Immature natural killer cell (primary cell): ENCODE data around the gene GALNS. TPM values are rescaled to one million over a fixed set of nuclear protein-coding genes. Genes with fewer than 3 reads are reported as not detected.
A peak's percentile ranks its signal among the peaks of the same experiment; 100 is the strongest.

Source experiments
- DNase-seq, 3 donors: peaks; one replicate each; pipeline ENCODE4 v3.0.0; 2022; ENCODE audit warnings: mixed read lengths in 1 of 3
- H3K27ac Mint-ChIP-seq, 6 donors: one replicate each; pipeline ENCODE4 v1.8.0; 2020; ENCODE audit warnings: mixed read lengths in 6 of 6, mild to moderate bottlenecking in 5 of 6, inconsistent platforms in 4 of 6, moderate library complexity in 3 of 6
- H3K27me3 Mint-ChIP-seq, 3 donors: one replicate each; pipeline ENCODE4 v1.8.0; 2020 to 2021; ENCODE audit warnings: low read depth in 3 of 3, mild to moderate bottlenecking in 3 of 3, mixed read lengths in 3 of 3, moderate library complexity in 3 of 3, inconsistent platforms in 1 of 3
- H3K36me3 Mint-ChIP-seq, 3 donors: one replicate each; pipeline ENCODE4 v1.8.0; 2020; ENCODE audit warnings: mixed read lengths in 3 of 3, inconsistent platforms in 2 of 3, mild to moderate bottlenecking in 2 of 3
- H3K4me1 Mint-ChIP-seq, 2 donors: one replicate each; pipeline ENCODE4 v1.8.0; 2020; ENCODE audit warnings: inconsistent platforms in 2 of 2, mild to moderate bottlenecking in 2 of 2, mixed read lengths in 2 of 2, moderate library complexity in 1 of 2
- H3K4me3 Mint-ChIP-seq, 5 donors: one replicate each; pipeline ENCODE4 v1.8.0; 2020; ENCODE audit warnings: mild to moderate bottlenecking in 5 of 5, mixed read lengths in 5 of 5, inconsistent platforms in 3 of 5, moderate library complexity in 3 of 5
- H3K9me3 Mint-ChIP-seq, 6 donors: one replicate each; pipeline ENCODE4 v1.8.0; 2020; ENCODE audit warnings: mild to moderate bottlenecking in 6 of 6, mixed read lengths in 6 of 6, inconsistent platforms in 4 of 6, moderate library complexity in 3 of 6
- polyA plus RNA-seq, 3 donors: library from polyadenylated mRNA; unstranded; fragments of 300-500 nt; fragmentation: Illumina TruSeq; gene quantifications; one replicate each; pipeline ENCODE4 v1.2.3, GENCODE V29; 2021

GALNS gene
- polyA plus RNA-seq, 3 donors from 2014 or later: 10.4 to 15.4 (median 10.9) TPM

DNA sequence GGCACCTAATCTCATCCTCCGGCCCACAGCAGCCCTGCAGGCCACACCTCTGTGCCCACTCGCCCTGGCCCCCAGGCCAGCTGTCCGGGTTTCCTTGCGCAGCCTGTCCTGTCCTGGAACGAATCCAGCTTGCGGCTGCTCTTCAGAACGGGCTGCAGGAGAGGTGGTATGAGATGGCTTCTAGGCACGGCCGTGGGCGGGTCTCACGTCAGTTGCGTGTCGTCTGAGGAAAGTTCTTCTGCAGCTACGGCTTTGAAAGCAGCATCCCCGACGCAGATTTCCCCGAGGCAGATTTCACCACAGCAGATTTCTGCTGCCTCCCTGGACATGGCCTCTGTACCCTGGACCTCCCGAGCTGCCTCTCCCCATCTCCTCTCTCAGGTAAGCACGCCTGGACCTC, 18.2 kb downstream of the GALNS start:
- Mint-ChIP-seq H3K9me3 (no peaks in the 10 kb centered on the region), H3K27ac (no peak overlapping the region), H3K36me3 (peaks cover 0 to 7% (median 0%) of the 10 kb centered on the region in 3 donors), H3K4me1 (no peaks in the 10 kb centered on the region), H3K4me3 (no peak overlapping the region), H3K27me3 (peaks cover 0 to 3% (median 0%) of the 10 kb centered on the region in 3 donors)
- DNase-seq: no peak

DNA sequence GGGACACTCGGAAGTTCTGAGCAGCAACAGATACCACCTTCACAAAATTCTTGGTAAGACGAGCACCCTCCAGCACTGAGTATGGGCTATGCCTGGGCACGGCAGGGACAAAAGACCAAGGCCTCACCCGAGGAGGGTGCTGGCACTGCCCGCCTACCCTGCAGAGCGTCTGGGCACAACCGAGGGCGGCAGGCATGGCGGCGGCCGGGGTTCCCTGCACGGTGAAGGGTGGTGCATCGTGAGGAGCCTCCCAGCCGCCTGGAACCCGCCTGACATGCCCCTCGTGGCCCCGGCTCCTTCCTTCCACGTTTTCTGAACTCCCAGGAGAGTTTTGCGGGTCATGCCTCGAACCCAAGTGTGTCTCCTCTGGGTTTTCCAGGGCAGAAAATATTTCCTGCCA, 18.9 kb downstream of the GALNS start:
- H3K36me3 Mint-ChIP-seq: peaks cover 0 to 3% (median 0%) of the 10 kb centered on the region in 3 donors
- no peaks in the 10 kb centered on the region for H3K4me1 Mint-ChIP-seq
- H3K27me3 Mint-ChIP-seq: peaks cover 0 to 3% (median 0%) of the 10 kb centered on the region in 3 donors
- no peak overlapping the region for H3K27ac Mint-ChIP-seq
- H3K9me3 Mint-ChIP-seq: no peaks in the 10 kb centered on the region
- DNase-seq: no peak
- H3K4me3 Mint-ChIP-seq: no peak overlapping the region

DNA sequence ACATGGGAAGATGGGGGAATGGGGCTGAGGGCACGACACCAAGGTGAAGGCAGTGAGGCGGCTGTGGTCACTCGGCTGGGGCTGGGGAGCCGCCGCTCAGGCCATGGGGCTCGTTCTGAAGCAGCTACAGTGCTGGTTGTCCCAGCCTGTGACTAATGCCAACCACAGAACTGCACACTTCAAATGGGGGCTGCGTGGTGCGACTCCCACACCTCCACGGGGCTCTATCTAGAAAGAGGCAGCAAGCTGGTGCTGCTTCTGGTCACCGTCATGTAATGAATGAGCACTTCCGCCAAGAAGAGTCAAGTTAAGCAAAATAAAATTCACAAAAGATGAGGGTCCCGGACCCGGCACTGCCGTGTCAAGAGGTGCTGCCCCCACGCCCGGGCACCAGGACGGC, 20.0 kb downstream of the GALNS start:
- Mint-ChIP-seq H3K36me3 (peaks cover 0 to 3% (median 0%) of the 10 kb centered on the region in 3 donors), H3K27me3 (peaks cover 0 to 3% (median 0%) of the 10 kb centered on the region in 3 donors), H3K4me3 (no peak overlapping the region), H3K4me1 (no peaks in the 10 kb centered on the region), H3K9me3 (no peaks in the 10 kb centered on the region), H3K27ac (no peak overlapping the region)
- DNase-seq: no peak

DNA sequence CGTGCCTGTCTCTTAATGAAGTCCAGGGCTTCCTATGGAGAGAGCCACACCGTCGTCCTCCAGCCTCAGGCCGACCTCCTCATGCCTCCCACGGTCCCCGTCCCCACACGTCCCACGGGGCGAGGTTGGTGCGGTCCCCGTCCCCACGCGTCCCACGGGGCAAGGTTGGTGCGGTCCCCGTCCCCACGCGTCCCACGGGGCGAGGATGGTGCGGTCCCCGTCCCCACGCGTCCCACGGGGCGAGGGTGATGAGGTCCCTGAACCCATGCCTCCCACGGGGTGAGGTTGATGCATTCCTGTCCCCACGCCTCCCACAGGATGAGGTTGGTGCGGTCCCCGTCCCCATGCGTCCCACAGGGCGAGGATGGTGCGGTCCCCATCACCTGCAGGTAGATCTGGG, 20.9 kb downstream of the GALNS start:
- peaks cover 0 to 3% (median 0%) of the 10 kb centered on the region in 3 donors for H3K27me3 Mint-ChIP-seq
- no peaks in the 10 kb centered on the region for H3K9me3 Mint-ChIP-seq
- peaks cover 0 to 3% (median 0%) of the 10 kb centered on the region in 3 donors for H3K36me3 Mint-ChIP-seq
- DNase-seq: no peak
- no peak overlapping the region for H3K4me3 Mint-ChIP-seq
- no peak overlapping the region for H3K27ac Mint-ChIP-seq
- H3K4me1 Mint-ChIP-seq: no peaks in the 10 kb centered on the region

DNA sequence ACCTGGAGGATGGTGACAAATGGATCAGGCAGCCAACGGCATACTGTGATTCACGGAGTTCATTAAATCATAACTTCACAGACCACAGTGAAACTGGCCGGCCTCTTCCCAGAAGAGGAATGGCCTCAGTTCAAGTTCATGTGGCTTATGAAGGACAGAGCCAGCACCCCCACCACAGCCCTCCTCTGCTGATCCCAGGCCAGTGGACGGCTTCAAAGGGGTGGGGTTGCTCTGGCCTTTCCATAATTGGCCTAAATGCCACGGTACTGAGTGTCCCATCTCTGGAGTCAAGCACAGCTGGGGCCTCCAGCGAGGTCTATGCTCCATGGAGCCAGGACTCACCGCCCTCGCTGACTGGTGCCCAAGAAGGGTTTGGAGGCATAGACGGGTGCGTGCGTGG, 21.4 kb downstream of the GALNS start:
- peaks cover 0 to 3% (median 0%) of the 10 kb centered on the region in 3 donors for H3K36me3 Mint-ChIP-seq
- H3K4me1 Mint-ChIP-seq: no peaks in the 10 kb centered on the region
- no peak overlapping the region for H3K4me3 Mint-ChIP-seq
- H3K27ac Mint-ChIP-seq: no peak overlapping the region
- H3K27me3 Mint-ChIP-seq: peaks cover 0 to 3% (median 0%) of the 10 kb centered on the region in 3 donors
- no peaks in the 10 kb centered on the region for H3K9me3 Mint-ChIP-seq
- no peak for DNase-seq

DNA sequence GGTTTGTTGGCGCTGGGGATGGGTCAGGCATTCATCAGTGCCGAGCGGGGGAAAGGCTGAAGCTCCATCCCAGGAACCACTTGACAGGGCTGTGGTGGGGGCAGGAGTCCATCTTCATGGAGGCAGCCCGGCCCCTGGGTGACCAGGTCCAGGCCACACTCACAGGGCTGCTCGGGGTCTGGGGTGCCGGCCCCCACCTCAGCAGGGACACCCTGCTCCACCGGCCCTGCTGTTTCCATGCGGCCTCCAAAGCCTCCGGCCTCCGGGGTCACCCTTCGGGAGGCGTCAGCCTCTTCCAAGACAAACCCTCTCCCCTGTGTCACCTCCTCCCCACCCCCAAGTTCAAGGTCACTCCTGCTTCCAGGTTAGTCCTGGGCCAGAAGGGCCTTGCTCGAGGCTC, 22.1 kb downstream of the GALNS start:
- peaks cover 0 to 3% (median 0%) of the 10 kb centered on the region in 3 donors for H3K27me3 Mint-ChIP-seq
- peaks cover 0 to 3% (median 0%) of the 10 kb centered on the region in 3 donors for H3K36me3 Mint-ChIP-seq
- H3K4me3 Mint-ChIP-seq: no peak overlapping the region
- DNase-seq: no peak
- H3K4me1 Mint-ChIP-seq: no peaks in the 10 kb centered on the region
- H3K27ac Mint-ChIP-seq: no peak overlapping the region
- H3K9me3 Mint-ChIP-seq: no peaks in the 10 kb centered on the region

DNA sequence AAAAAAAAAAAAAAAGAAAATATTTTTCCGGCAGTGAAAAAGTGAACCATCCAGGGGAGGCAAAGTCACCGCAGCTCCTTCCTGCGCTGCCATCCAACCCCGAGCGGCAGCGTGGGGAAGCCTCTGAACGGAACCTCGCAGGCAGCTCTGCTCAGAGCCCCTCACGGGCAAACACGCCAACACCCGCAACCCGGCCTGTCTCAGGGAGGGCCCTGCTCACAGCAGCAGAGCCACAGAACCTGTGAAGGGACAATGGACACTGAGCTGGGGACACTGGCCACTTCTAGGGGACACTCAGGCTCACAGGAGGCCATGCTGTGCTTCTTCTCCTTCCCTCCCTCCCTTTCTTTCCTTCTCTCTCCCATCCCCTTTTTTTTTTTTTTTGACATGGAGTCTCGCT, 23.7 kb downstream of the GALNS start:
- Mint-ChIP-seq H3K27ac (no peak overlapping the region), H3K4me1 (no peaks in the 10 kb centered on the region), H3K27me3 (peaks cover 0 to 5% (median 0%) of the 10 kb centered on the region in 3 donors), H3K4me3 (no peak overlapping the region), H3K9me3 (no peaks in the 10 kb centered on the region), H3K36me3 (peaks cover 0 to 3% (median 0%) of the 10 kb centered on the region in 3 donors)
- DNase-seq: no peak

DNA sequence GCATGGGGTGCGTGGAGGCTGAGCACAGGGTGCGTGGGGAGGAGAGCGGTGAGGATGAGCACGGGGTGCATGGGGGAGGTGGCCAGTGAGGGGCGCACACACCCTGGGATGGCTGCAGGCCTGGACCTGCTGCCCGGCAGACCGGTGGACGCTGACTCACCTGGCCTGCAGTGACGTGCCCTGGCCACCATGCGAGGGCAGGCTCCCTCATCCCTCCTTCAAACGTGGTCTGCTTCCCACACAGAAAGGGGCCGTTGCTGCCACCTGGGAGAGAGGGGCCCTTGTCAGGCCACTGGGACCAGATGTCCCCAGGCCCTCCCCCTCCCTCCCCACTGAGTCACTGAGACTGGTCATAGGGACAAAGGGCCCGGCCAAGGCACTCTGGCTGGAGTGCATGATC, 24.9 kb downstream of the GALNS start:
- H3K27ac Mint-ChIP-seq: no peak overlapping the region
- H3K36me3 Mint-ChIP-seq: peaks cover 0 to 3% (median 0%) of the 10 kb centered on the region in 3 donors
- no peaks in the 10 kb centered on the region for H3K4me1 Mint-ChIP-seq
- H3K9me3 Mint-ChIP-seq: no peaks in the 10 kb centered on the region
- peaks cover 0 to 3% (median 0%) of the 10 kb centered on the region in 3 donors for H3K27me3 Mint-ChIP-seq
- no peak overlapping the region for H3K4me3 Mint-ChIP-seq
- no peak for DNase-seq

DNA sequence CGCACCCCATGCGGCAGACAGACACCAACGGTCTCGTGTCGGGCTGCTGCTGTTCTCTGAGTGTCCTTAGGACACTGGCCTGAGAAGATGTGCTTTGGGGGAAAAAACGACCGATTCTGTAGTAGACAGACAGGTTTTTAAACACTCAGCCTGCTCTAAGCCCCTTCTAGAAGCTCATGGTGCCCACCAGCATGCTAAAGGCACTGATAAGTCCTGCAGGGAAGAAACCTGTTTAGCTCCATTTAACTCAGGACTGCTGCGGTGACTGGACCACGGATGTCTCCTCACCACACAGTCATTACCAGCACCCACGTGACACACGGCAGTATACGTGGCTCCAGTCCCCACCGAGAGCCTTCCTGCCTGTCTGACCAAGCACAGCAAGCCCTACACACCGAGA, 26.0 kb downstream of the GALNS start:
- Mint-ChIP-seq H3K4me3 (no peak overlapping the region), H3K27me3 (peaks cover 0 to 2% (median under 1%) of the 10 kb centered on the region in 3 donors), H3K9me3 (no peaks in the 10 kb centered on the region), H3K36me3 (peaks cover 0 to 3% (median 0%) of the 10 kb centered on the region in 3 donors), H3K27ac (no peak overlapping the region), H3K4me1 (no peaks in the 10 kb centered on the region)
- DNase-seq: no peak

DNA sequence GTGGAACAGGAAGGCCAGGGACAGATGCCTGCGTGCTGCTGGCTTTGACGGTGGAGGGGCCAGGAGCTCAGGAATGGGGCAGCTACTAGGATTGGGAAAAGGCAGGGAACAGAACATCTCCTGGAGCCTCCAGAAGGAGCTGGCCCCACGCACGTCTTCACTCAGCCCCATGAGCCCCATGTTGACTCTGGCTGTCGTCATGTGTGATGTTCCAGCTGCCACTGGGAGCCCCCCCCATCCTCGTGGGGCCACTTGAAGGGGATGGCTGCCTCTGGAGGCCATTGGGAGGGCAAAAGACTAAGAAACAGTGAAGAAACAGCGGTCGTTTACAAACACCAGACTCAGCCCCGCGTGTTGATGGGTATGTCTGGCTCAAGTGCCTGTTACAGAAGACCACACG, 26.5 kb downstream of the GALNS start:
- Mint-ChIP-seq H3K27me3 (peaks cover 0 to 2% (median 2%) of the 10 kb centered on the region in 3 donors), H3K4me1 (no peaks in the 10 kb centered on the region), H3K36me3 (peaks cover 0 to 2% (median 0%) of the 10 kb centered on the region in 3 donors), H3K9me3 (no peaks in the 10 kb centered on the region), H3K4me3 (no peak overlapping the region), H3K27ac (peak overlapping the region in 1 of 6 donors; percentile 55)
- DNase-seq: no peak

DNA sequence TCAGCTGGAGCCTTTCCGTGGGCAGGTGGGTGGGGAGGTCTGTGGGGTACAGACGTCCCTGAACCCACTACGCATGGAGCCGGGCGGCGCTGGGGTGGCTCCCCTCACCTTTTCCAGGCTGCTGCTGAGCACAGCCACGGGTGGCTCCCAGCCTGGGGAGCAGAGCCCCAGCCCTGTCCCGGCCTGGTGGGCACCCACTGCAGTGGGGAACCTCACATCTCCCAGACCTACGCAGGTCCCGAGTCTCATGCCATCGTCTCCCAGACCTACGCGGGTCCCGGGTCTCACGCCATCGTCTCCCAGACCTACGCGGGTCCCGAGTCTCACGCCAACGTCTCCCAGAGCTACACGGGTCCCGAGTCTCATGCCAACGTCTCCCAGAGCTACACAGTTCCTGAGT, 28.0 kb downstream of the GALNS start:
- Mint-ChIP-seq H3K4me1 (no peaks in the 10 kb centered on the region), H3K4me3 (no peak overlapping the region), H3K36me3 (no peaks in the 10 kb centered on the region), H3K27ac (no peak overlapping the region), H3K9me3 (no peaks in the 10 kb centered on the region), H3K27me3 (peaks cover 0 to 3% (median 2%) of the 10 kb centered on the region in 3 donors)
- DNase-seq: no peak

DNA sequence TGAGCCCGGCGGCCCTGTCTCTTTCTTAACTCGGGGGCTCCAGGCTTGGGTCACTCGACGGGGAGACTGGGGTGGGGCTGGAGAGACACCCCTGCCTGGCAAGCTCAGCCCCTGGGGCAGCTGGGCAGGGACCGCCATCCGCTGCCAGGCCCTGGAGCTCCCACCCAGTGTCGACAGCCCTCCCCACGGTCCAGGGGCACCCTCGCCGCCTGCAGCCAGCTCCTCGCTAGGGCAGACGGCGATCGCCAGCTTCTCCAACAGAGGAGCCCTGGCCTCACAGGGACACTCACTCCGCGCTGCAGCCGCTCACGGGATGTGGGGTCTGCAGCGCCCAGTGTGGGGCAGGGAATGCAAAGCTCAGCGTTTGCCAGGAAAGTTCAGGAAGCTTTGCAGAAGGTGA, 29.0 kb downstream of the GALNS start:
- H3K4me3 Mint-ChIP-seq: no peak overlapping the region
- H3K36me3 Mint-ChIP-seq: peaks cover 0 to 3% (median 0%) of the 10 kb centered on the region in 3 donors
- peaks cover 0 to 3% (median 2%) of the 10 kb centered on the region in 3 donors for H3K27me3 Mint-ChIP-seq
- DNase-seq: no peak
- H3K27ac Mint-ChIP-seq: no peak overlapping the region
- H3K9me3 Mint-ChIP-seq: no peaks in the 10 kb centered on the region
- H3K4me1 Mint-ChIP-seq: no peaks in the 10 kb centered on the region

DNA sequence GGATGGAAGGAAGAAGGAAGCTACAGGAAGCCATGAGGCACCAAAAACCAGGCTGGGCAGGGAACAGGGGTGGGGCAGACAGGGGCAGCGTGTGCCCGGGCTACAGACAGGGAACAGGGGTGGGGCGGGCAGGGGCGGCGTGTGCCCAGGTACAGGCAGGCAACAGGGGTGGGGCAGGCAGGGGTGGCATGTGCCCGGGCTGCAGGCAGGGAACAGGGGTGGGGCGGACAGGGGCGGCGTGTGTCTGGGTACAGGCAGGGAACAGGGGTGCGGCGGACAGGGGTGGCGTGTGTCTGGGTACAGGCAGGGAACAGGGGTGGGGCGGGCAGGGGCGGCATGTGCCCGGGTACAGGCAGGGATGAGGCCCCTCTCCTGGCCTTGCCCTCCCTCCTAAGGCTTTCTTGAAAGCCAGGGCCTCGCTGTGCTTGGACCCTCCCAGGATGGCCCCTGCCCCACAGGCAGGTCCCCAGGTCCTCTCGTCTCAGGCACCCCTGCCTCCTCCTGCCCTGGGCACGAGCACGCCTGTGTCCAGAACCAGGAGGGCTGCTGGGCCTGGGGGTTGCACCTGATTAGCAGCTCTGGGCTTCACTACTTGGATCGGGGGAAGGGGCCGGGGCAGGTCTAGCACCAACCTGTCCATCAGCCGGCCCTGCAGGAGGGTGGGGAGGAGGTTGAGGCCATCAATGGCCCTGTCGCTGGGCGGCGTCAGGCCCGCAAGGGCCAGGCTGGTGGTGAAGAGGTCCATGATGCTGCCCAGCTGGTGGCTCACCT, 30.5 kb downstream of the GALNS start:
- H3K9me3 Mint-ChIP-seq: no peaks in the 10 kb centered on the region
- no peak overlapping the region for H3K4me3 Mint-ChIP-seq
- DNase-seq: no peak
- H3K27ac Mint-ChIP-seq: no peak overlapping the region
- H3K27me3 Mint-ChIP-seq: peaks cover 0 to 3% (median 2%) of the 10 kb centered on the region in 3 donors
- no peaks in the 10 kb centered on the region for H3K4me1 Mint-ChIP-seq
- H3K36me3 Mint-ChIP-seq: peaks cover 0 to 3% (median 0%) of the 10 kb centered on the region in 3 donors

DNA sequence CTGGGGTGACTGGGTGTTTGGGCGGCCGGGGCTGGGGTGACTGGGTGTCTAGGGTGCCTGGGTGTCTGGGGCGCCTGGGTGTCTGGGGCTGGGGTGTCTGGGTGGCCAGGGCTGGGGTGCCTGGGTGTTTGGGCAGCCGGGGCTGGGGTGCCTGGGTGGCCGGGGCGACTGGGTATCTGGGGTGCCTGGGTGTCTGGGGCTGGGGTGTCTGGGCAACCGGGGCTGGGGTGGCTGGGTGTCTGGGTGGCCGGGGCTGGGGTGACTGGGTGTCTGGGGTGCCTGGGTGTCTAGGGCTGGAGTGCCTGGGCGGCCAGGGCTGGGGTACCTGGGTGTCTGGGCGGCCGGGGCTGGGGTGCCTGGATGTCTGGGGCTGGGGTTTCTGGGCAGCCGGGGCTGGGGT, 31.6 kb downstream of the GALNS start:
- Mint-ChIP-seq H3K36me3 (peaks cover 0 to 3% (median 0%) of the 10 kb centered on the region in 3 donors), H3K27me3 (peaks cover 0 to 3% (median 2%) of the 10 kb centered on the region in 3 donors), H3K4me1 (no peaks in the 10 kb centered on the region), H3K9me3 (no peaks in the 10 kb centered on the region), H3K27ac (no peak overlapping the region), H3K4me3 (no peak overlapping the region)
- DNase-seq: no peak
